Measurements from ENCODE around the gene GUCA1C.

DNA sequence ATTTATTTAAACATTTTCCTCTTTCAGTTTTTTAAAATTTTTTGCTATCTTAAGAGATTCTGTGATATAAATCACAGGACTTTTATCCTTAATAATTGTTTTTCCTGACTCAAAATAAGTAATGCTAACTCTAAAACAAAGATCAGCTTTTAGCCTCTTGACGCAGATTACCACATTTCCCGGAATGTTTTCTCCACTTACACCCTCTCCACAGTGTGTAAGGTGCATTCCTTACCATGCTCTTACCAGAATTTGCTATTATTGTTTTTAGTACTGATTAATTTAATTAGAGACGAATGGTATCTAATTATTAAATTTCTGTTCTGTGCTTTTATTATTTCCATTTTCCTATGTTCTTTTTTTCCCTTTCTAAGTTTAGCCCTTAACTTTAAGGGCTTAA is 34.8 kb downstream of the GUCA1C start:
- TF ChIP-seq, protein P1, sequence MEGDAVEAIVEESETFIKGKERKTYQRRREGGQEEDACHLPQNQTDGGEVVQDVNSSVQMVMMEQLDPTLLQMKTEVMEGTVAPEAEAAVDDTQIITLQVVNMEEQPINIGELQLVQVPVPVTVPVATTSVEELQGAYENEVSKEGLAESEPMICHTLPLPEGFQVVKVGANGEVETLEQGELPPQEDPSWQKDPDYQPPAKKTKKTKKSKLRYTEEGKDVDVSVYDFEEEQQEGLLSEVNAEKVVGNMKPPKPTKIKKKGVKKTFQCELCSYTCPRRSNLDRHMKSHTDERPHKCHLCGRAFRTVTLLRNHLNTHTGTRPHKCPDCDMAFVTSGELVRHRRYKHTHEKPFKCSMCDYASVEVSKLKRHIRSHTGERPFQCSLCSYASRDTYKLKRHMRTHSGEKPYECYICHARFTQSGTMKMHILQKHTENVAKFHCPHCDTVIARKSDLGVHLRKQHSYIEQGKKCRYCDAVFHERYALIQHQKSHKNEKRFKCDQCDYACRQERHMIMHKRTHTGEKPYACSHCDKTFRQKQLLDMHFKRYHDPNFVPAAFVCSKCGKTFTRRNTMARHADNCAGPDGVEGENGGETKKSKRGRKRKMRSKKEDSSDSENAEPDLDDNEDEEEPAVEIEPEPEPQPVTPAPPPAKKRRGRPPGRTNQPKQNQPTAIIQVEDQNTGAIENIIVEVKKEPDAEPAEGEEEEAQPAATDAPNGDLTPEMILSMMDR (IDR thresholded peaks at IDR 0.05), result no peak
- TF ChIP-seq POLR2AphosphoS5 (IDR thresholded peaks at IDR 0.05) (no peak), POLR2A (IDR thresholded peaks at IDR 0.05) (no peak), EP300 (IDR thresholded peaks at IDR 0.05; ENCODE audit: low read depth) (no peak)

Measured in transverse colon (tissue), 4 donors.